Activated CD4-positive, alpha-beta memory T cell treated with anti-CD3 and anti-CD28 coated beads for 36 hours (primary cell): ENCODE measurements around the gene FAM83F. TPM values are rescaled to one million over a fixed set of nuclear protein-coding genes. Genes with fewer than 3 reads are reported as not detected.

Experiments used
- CTCF ChIA-PET: fragments of 350-600 bp; sonication (Branson Sonifier 250); formaldehyde crosslinking; loops from one replicate; lab custom pipeline; 2021; ENCODE audit warnings: antibody characterized with exemption, inconsistent platforms; lab: Charles Lee
- POLR2A ChIA-PET: fragments of 350-600 bp; sonication (Branson Sonifier 250); formaldehyde crosslinking; loops from one replicate; lab custom pipeline; 2021; ENCODE audit warnings: antibody characterized with exemption; lab: Charles Lee
- DNase-seq: peaks from one replicate; pipeline ENCODE4 v3.0.0-alpha.2; 2020
- H3K27ac Mint-ChIP-seq: one replicate; pipeline ENCODE4 v1.8.0; 2021; ENCODE audit warnings: mixed read lengths
- H3K27me3 Mint-ChIP-seq: one replicate; pipeline ENCODE4 v1.8.0; 2021; ENCODE audit warnings: mixed read lengths
- H3K36me3 Mint-ChIP-seq: one replicate; pipeline ENCODE4 v1.8.0; 2021; ENCODE audit warnings: mixed read lengths
- H3K4me1 Mint-ChIP-seq: one replicate; pipeline ENCODE4 v1.8.0; 2021; ENCODE audit warnings: low read depth, mixed read lengths
- H3K4me3 Mint-ChIP-seq: one replicate; pipeline ENCODE4 v1.8.0; 2021; ENCODE audit warnings: mild to moderate bottlenecking, mixed read lengths
- H3K9me3 Mint-ChIP-seq: one replicate; pipeline ENCODE4 v1.8.0; 2021; ENCODE audit warnings: mixed read lengths
- intact Hi-C: fragments of 100-400 bp; cut with micrococcal nuclease; formaldehyde crosslinking; loops from one replicate; pipeline ENCODE4 v1.15.1; 2023
- total RNA-seq, 2 experiments: library from RNA; stranded (reverse); gene quantifications; one replicate each; pipeline ENCODE4 v1.2.3, GENCODE V29; 2021

The FAM83F gene
- total RNA-seq, 2 experiments from 2014 or later: 0.26 to 0.41 TPM

DNA sequence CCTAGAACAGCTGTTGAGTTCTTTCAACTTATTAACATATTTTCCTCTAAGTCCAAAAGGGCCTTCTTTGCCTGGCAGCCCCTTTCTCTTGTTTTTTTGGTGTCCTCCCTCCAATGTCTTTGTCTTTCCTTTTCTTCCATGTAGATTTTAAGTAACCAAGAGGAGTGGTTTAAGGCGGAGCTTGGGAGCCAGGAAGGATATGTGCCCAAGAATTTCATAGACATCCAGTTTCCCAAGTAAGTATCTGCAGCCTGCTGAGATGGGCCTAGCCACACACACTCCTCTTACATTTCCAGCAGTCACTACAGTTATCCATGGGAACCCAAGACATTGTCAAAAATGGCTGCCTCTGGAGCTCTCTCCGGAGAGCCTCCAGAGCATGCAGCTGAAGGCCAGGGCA lies 39.1 kb upstream of the FAM83F start:
- H3K4me3 Mint-ChIP-seq: no peak overlapping the region
- DNase-seq: no peak
- H3K27me3 Mint-ChIP-seq: no peaks in the 10 kb centered on the region
- no peak overlapping the region for H3K27ac Mint-ChIP-seq
- ChIA-PET POLR2A (interaction anchor here (0.6 kb wide), 1 partner anchor 807 kb away, joined by 4 read pairs; no protein-coding TSS in a partner anchor), CTCF (interaction anchor here (1.7 kb wide), 1 partner anchor 69 kb away, joined by 4 read pairs; no protein-coding TSS in a partner anchor)
- H3K4me1 Mint-ChIP-seq: peaks cover 86% of the 10 kb centered on the region
- intact Hi-C loops: no loop called here
- peaks cover 50% of the 10 kb centered on the region for H3K36me3 Mint-ChIP-seq
- H3K9me3 Mint-ChIP-seq: no peaks in the 10 kb centered on the region

GRCh38 chr22:39956932-39957664 lies 37.7 kb upstream of the FAM83F start:
- H3K4me3 Mint-ChIP-seq: no peak overlapping the region
- no peaks in the 10 kb centered on the region for H3K9me3 Mint-ChIP-seq
- H3K27me3 Mint-ChIP-seq: no peaks in the 10 kb centered on the region
- peaks cover 50% of the 10 kb centered on the region for H3K36me3 Mint-ChIP-seq
- DNase-seq: no peak
- CTCF ChIA-PET: no interaction called here
- peak overlapping the region; percentile 2 for H3K27ac Mint-ChIP-seq
- peaks cover 84% of the 10 kb centered on the region for H3K4me1 Mint-ChIP-seq
- POLR2A ChIA-PET: interaction anchor here (0.6 kb wide), 1 partner anchor 445 kb away, joined by 6 read pairs; no protein-coding TSS in a partner anchor
- intact Hi-C loops: no loop called here

DNA sequence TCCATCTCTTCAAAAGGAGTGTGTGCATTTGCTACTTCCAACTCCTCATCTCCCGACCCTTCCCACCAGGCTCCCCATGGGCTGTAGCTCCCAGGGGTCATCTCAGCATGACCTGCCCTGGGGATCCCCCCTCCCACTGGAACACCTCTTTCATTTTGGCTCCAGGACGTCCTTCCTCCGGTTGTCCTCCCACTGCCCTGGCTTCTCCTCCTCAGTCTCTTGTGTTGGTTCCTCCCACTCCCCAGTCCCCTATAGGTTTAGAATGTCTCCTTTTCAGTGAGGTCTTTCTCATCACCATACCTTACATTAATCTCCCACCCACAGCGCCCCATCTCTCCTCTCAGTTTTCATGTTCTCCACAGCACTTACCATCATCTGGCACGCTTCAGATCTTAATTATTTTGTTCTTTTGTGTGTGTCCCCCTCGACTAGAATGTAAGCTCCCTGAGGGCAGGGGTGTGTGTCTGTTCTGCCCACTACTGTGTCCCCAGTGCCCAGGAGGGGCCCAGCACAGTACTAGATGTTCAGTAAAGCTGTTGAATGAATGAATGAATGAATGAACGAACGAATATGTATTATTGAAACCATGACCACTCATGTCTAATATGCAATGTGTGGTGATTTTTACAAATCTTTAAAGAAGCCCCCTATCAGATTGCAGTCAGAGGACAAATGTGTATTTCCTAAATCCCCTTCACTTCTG lies 36.6 kb upstream of the FAM83F start:
- intact Hi-C loops: no loop called here
- ChIA-PET CTCF (no interaction called here), POLR2A (no interaction called here)
- no peak overlapping the region for H3K27ac Mint-ChIP-seq
- no peaks in the 10 kb centered on the region for H3K27me3 Mint-ChIP-seq
- peaks cover 54% of the 10 kb centered on the region for H3K36me3 Mint-ChIP-seq
- no peak for DNase-seq
- H3K4me3 Mint-ChIP-seq: no peak overlapping the region
- H3K4me1 Mint-ChIP-seq: peaks cover 76% of the 10 kb centered on the region
- no peaks in the 10 kb centered on the region for H3K9me3 Mint-ChIP-seq

- H3K36me3 Mint-ChIP-seq: peaks cover 53% of the 10 kb centered on the region
- peaks cover 71% of the 10 kb centered on the region for H3K4me1 Mint-ChIP-seq
- H3K9me3 Mint-ChIP-seq: no peaks in the 10 kb centered on the region
- no peaks in the 10 kb centered on the region for H3K27me3 Mint-ChIP-seq
- H3K4me3 Mint-ChIP-seq: no peak overlapping the region
- ChIA-PET CTCF (interaction anchor here (1.8 kb wide), 1 partner anchor 65 kb away, joined by 6 read pairs; no protein-coding TSS in a partner anchor), POLR2A (interaction anchor here (0.8 to 1.2 kb wide), 2 partner anchors 33 to 81 kb away, joined by 3 to 4 read pairs; no protein-coding TSS in a partner anchor)
- H3K27ac Mint-ChIP-seq: no peak overlapping the region
- DNase-seq: peak; percentile 40
- intact Hi-C loops: no loop called here
These were observed 35.7 kb upstream of the FAM83F start for GRCh38 chr22:39958949-39959639.

DNA sequence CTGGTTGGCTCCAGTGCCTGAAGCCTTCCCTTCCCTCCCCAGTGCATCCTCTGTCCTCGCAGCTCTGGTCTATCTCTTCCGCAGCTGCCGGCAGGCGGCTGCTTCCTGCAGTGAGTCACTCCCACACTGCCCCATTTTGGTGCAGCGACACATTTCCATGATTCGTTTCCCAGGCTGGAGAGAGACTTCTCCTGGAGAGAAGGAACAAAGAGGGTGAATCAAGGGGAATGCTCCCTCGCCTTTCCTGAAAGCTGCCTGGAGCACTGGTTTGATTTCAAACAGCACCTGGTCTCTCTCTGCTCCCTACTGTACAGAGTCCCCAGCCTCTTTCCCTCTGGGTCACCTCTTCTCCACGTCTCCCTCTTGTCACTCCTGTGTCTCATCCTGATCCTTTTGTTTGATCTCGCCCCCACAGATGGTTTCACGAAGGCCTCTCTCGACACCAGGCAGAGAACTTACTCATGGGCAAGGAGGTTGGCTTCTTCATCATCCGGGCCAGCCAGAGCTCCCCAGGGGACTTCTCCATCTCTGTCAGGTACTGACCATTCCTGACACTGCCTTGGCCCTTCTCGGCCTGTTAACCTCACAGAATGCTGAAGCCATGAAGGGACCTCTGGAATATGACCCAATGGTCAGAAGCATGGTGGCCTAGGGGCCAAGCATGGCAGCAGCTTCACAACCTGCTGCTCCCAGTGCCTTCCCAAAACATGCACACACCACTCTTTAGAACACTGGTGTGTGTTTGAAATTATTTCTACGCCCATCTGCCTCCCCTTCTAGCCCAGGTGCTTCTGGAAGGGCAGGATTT lies 34.9 kb upstream of the FAM83F start, which contains the start of gene TMA7B:
TMA7B (plus strand) TSS at position 758 of the 808 bp plus-strand sequence. CDS start 3,978 bp downstream, outside the sequence.
- peak; percentile 58 for DNase-seq
- intact Hi-C loops: loop anchor here (5.0 kb wide), 1 partner anchor 297 kb away; no protein-coding TSS in a partner anchor

DNA sequence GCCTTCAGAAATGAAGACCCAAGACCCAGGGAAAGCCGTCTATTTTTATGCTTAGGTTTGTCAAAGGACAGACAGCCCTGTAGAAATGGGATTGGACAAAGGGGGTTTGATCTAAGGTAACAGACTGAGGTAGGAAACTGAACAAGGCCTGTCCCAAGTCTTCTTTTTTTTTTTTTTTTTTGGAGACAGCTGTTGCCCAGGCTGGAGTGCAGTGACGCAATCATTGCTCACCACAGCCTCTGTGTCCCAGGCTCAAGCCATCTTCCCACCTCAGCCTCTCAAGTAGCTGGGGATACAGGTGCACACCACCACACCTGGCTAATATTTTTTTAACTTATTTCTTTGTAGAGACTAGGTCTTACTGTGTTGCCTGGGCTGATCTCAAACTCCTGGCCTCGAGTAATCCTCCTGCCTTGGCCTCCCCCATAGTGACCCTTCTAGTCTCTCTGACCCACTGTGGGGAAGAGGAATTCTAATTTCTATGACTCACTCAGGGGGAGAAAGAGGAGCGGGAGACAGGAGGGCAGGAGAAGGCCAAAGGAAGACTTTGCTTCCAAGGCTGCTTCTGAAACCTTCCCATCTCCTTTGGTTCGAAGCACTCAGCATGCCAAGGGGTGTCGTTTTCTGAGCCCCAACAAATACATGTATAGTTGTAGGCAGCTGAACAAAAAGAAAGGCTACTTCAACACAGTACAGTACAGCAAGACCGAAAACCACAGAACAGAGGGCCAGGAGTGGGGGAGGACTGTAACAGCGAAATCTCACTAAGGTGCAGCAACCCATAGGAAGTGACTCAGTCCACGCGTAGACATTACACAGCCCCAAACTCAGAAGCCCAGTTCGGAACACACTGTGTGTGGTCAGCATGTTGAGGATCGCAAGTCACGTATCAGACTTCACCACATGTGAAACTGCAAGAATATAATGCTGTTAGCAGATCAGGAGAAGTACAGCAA lies 33.7 kb upstream of the FAM83F start:
- H3K36me3 Mint-ChIP-seq: peaks cover 62% of the 10 kb centered on the region
- peak overlapping the region; percentile 80 for H3K27ac Mint-ChIP-seq
- H3K4me3 Mint-ChIP-seq: peak overlapping the region; percentile 28
- ChIA-PET CTCF (interaction anchor here (0.5 to 1.4 kb wide), 3 partner anchors 28 to 64 kb away, joined by 3 to 6 read pairs (median 3); no protein-coding TSS in a partner anchor), POLR2A (interaction anchor here (0.9 to 1.0 kb wide), 2 partner anchors 37 to 83 kb away, joined by 3 to 4 read pairs; no protein-coding TSS in a partner anchor)
- intact Hi-C loops: loop anchor here (1.0 to 5.0 kb wide), 5 partner anchors 10 to 296 kb away; no protein-coding TSS in a partner anchor
- peaks cover 60% of the 10 kb centered on the region for H3K4me1 Mint-ChIP-seq
- peak; percentile 90 for DNase-seq
- no peaks in the 10 kb centered on the region for H3K9me3 Mint-ChIP-seq
- no peaks in the 10 kb centered on the region for H3K27me3 Mint-ChIP-seq

More for the DNA sequence above, 34.9 kb upstream of the FAM83F start, which contains the start of gene TMA7B:
- ChIA-PET POLR2A (interaction anchor here (0.8 to 1.2 kb wide), 2 partner anchors 34 to 81 kb away, joined by 3 to 4 read pairs; no protein-coding TSS in a partner anchor), CTCF (interaction anchor here (1.8 kb wide), 1 partner anchor 64 kb away, joined by 6 read pairs; no protein-coding TSS in a partner anchor)
- Mint-ChIP-seq H3K4me3 (no peak within 1 kb of the TSS), H3K9me3 (no peaks in the 10 kb centered on the region), H3K27me3 (no peaks in the 10 kb centered on the region), H3K27ac (peak within 1 kb of the TSS; percentile 80), H3K36me3 (peaks cover 58% of the 10 kb centered on the region), H3K4me1 (peaks cover 66% of the 10 kb centered on the region)

GRCh38 chr22:39962071-39962470 lies 32.7 kb upstream of the FAM83F start:
- H3K27ac Mint-ChIP-seq: peak overlapping the region; percentile 80
- peaks cover 57% of the 10 kb centered on the region for H3K4me1 Mint-ChIP-seq
- intact Hi-C loops: loop anchor here (5.0 kb wide), 1 partner anchor 295 kb away; no protein-coding TSS in a partner anchor
- POLR2A ChIA-PET: no interaction called here
- H3K9me3 Mint-ChIP-seq: no peaks in the 10 kb centered on the region
- H3K27me3 Mint-ChIP-seq: no peaks in the 10 kb centered on the region
- CTCF ChIA-PET: interaction anchor here (0.9 to 1.4 kb wide), 2 partner anchors 29 to 63 kb away, joined by 3 to 6 read pairs; no protein-coding TSS in a partner anchor
- no peak for DNase-seq
- H3K36me3 Mint-ChIP-seq: peaks cover 62% of the 10 kb centered on the region
- no peak overlapping the region for H3K4me3 Mint-ChIP-seq

- peaks cover 48% of the 10 kb centered on the region for H3K36me3 Mint-ChIP-seq
These were observed 29.0 kb upstream of the FAM83F start for GRCh38 chr22:39965748-39966147.

DNA sequence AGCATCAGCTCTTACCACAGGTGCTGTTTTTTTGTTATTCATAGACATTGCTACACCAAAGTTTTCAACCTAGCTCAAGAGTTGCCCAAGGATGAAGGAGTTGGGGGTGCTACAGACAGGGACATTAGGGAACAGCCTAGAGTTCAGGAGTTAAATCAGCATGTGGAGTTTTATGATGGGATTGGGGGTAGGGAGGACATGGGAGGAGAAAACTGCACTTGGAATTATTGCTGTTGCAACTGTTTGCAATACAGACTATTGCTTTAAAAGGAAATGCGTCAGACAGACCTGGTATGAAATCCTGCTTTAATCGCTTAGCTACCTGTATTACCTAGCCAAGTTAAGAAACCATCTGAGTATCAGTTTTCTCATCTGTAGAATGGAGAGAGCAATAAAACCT lies 28.3 kb upstream of the FAM83F start:
- intact Hi-C loops: no loop called here
- H3K27me3 Mint-ChIP-seq: no peaks in the 10 kb centered on the region
- H3K9me3 Mint-ChIP-seq: no peaks in the 10 kb centered on the region
- H3K4me1 Mint-ChIP-seq: peaks cover 17% of the 10 kb centered on the region
- POLR2A ChIA-PET: interaction anchor here (0.6 kb wide), 1 partner anchor 12 kb away, joined by 3 read pairs; no protein-coding TSS in a partner anchor
- H3K27ac Mint-ChIP-seq: no peak overlapping the region
- CTCF ChIA-PET: interaction anchor here (1.3 kb wide), 1 partner anchor 432 kb away, joined by 3 read pairs; no protein-coding TSS in a partner anchor
- H3K36me3 Mint-ChIP-seq: peaks cover 45% of the 10 kb centered on the region
- no peak for DNase-seq
- H3K4me3 Mint-ChIP-seq: no peak overlapping the region

More at GRCh38 chr22:39965748-39966147, 29.0 kb upstream of the FAM83F start:
- no peak overlapping the region for H3K4me3 Mint-ChIP-seq
- H3K27me3 Mint-ChIP-seq: no peaks in the 10 kb centered on the region
- no peaks in the 10 kb centered on the region for H3K9me3 Mint-ChIP-seq
- intact Hi-C loops: no loop called here
- ChIA-PET POLR2A (no interaction called here), CTCF (interaction anchor here (1.3 kb wide), 1 partner anchor 431 kb away, joined by 3 read pairs; no protein-coding TSS in a partner anchor)
- H3K4me1 Mint-ChIP-seq: peaks cover 22% of the 10 kb centered on the region
- H3K27ac Mint-ChIP-seq: peak overlapping the region; percentile 65
- no peak for DNase-seq
